HEK293T (cell line): ENCODE measurements around the gene TMEM132D.

Source experiments
- CTCF ChIA-PET: fragments of 350-600 bp; formaldehyde crosslinking; extraction: SDS; loops from one replicate; lab custom pipeline; 2021; ENCODE audit warnings: antibody characterized with exemption, inconsistent platforms; lab: Yijun Ruan, JAX
- POLR2A ChIA-PET: fragments of 350-600 bp; formaldehyde crosslinking; extraction: SDS; loops from one replicate; lab custom pipeline; 2020; ENCODE audit warnings: antibody characterized with exemption, inconsistent platforms; lab: Yijun Ruan, JAX
- DNase-seq: peaks from one replicate; pipeline ENCODE4 v3.0.0; 2012; ENCODE audit warnings: mixed read lengths; ENCODE audit errors: extremely low spot score
- ARNT ChIP-seq: fragments of 450-650 bp; IDR thresholded peaks from 2 replicates; pipeline ENCODE4 v1.6.1; 2017; ENCODE audit warnings: mild to moderate bottlenecking
- BHLHE40 ChIP-seq: fragments of 450-650 bp; IDR thresholded peaks from 2 replicates; pipeline ENCODE4 v1.6.1; 2016; ENCODE audit warnings: mild to moderate bottlenecking, moderate library complexity, borderline replicate concordance
- CTBP1 ChIP-seq: fragments of 450-650 bp; IDR thresholded peaks from 2 replicates; pipeline ENCODE4 v1.6.1; 2016; ENCODE audit warnings: borderline replicate concordance
- ELF4 ChIP-seq: fragments of 450-650 bp; IDR thresholded peaks from 2 replicates; pipeline ENCODE4 v1.6.1; 2017; ENCODE audit warnings: antibody characterized with exemption
- FOXA1 ChIP-seq: fragments of 450-650 bp; IDR thresholded peaks from 2 replicates; pipeline ENCODE4 v1.6.1; 2016; ENCODE audit warnings: mild to moderate bottlenecking
- FOXK2 ChIP-seq: fragments of 450-650 bp; IDR thresholded peaks from 2 replicates; pipeline ENCODE4 v1.6.1; 2016; ENCODE audit warnings: mild to moderate bottlenecking
- FOXM1 ChIP-seq: fragments of 450-650 bp; IDR thresholded peaks from 2 replicates; pipeline ENCODE4 v1.6.1; 2017; ENCODE audit warnings: mild to moderate bottlenecking, borderline replicate concordance
- HDGF ChIP-seq: fragments of 450-650 bp; IDR thresholded peaks from 2 replicates; pipeline ENCODE4 v1.6.1; 2017; ENCODE audit warnings: antibody characterized with exemption, borderline replicate concordance
- L3MBTL2 ChIP-seq: fragments of 450-650 bp; conservative IDR thresholded peaks from 2 replicates; pipeline ENCODE4 v1.6.1; 2016; ENCODE audit warnings: mild to moderate bottlenecking
- LEF1 ChIP-seq: fragments of 450-650 bp; IDR thresholded peaks from 2 replicates; pipeline ENCODE4 v1.6.1; 2017; ENCODE audit warnings: mild to moderate bottlenecking, borderline replicate concordance
- NFRKB ChIP-seq: fragments of 450-650 bp; IDR thresholded peaks from 2 replicates; pipeline ENCODE4 v1.6.1; 2016; ENCODE audit warnings: mild to moderate bottlenecking, moderate library complexity
- SP1 ChIP-seq: fragments of 450-650 bp; IDR thresholded peaks from 2 replicates; pipeline ENCODE4 v1.6.1; 2017
- SUZ12 ChIP-seq: fragments of 450-650 bp; IDR thresholded peaks from 2 replicates; pipeline ENCODE4 v1.6.1; 2016; ENCODE audit warnings: mild to moderate bottlenecking
- TARDBP ChIP-seq: fragments of 450-650 bp; IDR thresholded peaks from 2 replicates; pipeline ENCODE4 v1.6.1; 2016
- ZNF384 ChIP-seq: fragments of 450-650 bp; IDR thresholded peaks from 2 replicates; pipeline ENCODE4 v1.6.1; 2016
- TF ChIP-seq, protein P1 (sequence below): fragments of 450-650 bp; IDR thresholded peaks from 2 replicates; pipeline ENCODE4 v1.6.1; 2016

TMEM132D gene

DNA sequence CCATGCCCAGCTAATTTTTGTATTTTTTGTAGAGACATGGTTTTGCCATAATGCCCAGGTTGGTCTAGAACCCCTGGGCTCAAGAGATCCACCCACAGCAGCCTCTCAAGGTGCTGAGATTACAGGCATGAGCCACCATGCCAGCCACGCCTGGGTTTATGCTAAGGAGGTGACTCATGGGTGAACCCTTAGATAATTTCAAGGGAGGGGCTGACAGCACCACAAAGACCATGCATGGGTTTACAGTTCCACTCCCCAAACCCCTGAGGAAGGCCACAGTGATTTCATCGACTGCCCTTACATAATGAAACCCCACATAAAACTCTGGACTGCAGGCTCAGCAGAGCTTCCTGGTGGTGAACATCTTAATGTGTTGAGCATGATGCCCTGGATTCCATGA, 33.7 kb downstream of the TMEM132D start:
- no peak for TF ChIP-seq ARNT
- TF ChIP-seq HDGF: no peak
- no peak for TF ChIP-seq FOXK2
- no peak for TF ChIP-seq L3MBTL2
- no peak for TF ChIP-seq ELF4
- no peak for TF ChIP-seq FOXM1
- DNase-seq: no peak
- ChIA-PET POLR2A (no interaction called here), CTCF (no interaction called here)

- ChIA-PET CTCF (no interaction called here), POLR2A (no interaction called here)
- no peak for DNase-seq
- TF ChIP-seq, protein P1, sequence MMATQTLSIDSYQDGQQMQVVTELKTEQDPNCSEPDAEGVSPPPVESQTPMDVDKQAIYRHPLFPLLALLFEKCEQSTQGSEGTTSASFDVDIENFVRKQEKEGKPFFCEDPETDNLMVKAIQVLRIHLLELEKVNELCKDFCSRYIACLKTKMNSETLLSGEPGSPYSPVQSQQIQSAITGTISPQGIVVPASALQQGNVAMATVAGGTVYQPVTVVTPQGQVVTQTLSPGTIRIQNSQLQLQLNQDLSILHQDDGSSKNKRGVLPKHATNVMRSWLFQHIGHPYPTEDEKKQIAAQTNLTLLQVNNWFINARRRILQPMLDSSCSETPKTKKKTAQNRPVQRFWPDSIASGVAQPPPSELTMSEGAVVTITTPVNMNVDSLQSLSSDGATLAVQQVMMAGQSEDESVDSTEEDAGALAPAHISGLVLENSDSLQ: no peak
- TF ChIP-seq SUZ12 (no peak), FOXK2 (no peak), LEF1 (no peak), HDGF (no peak), L3MBTL2 (no peak), BHLHE40 (no peak), ARNT (no peak), CTBP1 (no peak)
Observed at GRCh38 chr12:129868575-129868974, 35.2 kb downstream of the TMEM132D start.

DNA sequence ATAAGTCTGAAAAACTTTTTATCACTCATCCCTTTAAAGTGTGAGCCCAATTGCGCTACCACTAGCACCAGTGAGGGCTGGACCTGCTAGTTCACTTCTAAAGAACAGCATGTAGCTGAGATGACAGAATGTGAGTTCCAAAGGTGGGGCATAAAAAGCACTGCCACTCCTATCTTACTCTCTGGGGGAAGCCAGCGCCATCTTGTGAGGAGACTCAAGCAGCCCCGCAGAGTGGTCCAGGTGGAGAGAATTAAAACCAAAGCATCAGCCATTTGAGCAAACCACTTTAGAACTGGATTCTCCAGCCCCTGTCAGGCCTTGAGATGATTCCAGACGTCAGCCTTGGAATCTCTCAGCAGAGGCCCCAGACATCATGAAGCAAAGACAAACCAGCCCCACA, 39.9 kb downstream of the TMEM132D start:
- ChIA-PET POLR2A (no interaction called here), CTCF (no interaction called here)
- TF ChIP-seq BHLHE40 (no peak), FOXM1 (no peak), TARDBP (no peak), NFRKB (no peak), FOXK2 (no peak), LEF1 (no peak), CTBP1 (no peak), SP1 (no peak), ELF4 (no peak), ZNF384 (no peak), L3MBTL2 (no peak), SUZ12 (no peak), FOXA1 (no peak)
- TF ChIP-seq, protein P1: no peak
- no peak for DNase-seq

DNA sequence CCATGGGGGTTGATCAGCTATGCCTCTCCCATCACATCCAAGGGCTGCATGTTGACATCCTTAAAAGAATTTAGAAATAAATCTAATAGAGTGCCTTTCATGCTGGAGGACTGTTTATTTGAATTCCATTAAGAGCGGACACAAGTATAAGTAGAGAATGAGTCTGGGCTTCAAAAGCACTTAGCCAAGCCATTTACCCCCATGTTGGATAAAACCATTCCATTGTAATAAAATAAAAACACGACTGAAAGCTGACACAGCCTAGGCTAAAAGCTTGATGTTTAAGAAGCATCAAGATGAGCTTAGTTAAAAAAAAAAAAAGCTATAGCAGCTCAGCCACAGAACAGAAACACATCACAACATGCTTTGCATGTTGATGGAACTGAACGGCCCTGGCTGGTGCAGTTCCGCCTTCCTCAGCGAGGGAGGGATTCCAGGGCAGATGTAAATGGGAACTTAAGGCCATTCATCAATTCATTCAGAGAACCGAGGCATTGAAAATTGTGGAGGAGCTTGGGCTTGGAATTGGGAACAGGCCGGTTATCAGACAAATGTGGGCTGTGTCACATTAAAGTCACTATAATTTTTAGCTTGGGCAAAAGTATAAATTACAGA, 41.2 kb downstream of the TMEM132D start:
- CTCF ChIA-PET: no interaction called here
- POLR2A ChIA-PET: no interaction called here
- TF ChIP-seq BHLHE40: no peak
- TF ChIP-seq L3MBTL2: no peak
- TF ChIP-seq FOXA1: no peak
- TF ChIP-seq LEF1: no peak
- DNase-seq: no peak

GRCh38 chr12:129861951-129862350, 41.9 kb downstream of the TMEM132D start:
- no peak for DNase-seq
- POLR2A ChIA-PET: no interaction called here
- TF ChIP-seq, protein P1: no peak
- TF ChIP-seq FOXA1: no peak
- TF ChIP-seq CTBP1: no peak
- TF ChIP-seq HDGF: no peak
- no peak for TF ChIP-seq FOXK2
- TF ChIP-seq ELF4: no peak
- no peak for TF ChIP-seq SUZ12
- TF ChIP-seq FOXM1: no peak
- TF ChIP-seq SP1: no peak
- TF ChIP-seq ZNF384: no peak
- no peak for TF ChIP-seq ARNT
- TF ChIP-seq NFRKB: no peak
- TF ChIP-seq L3MBTL2: no peak
- TF ChIP-seq BHLHE40: no peak
- TF ChIP-seq TARDBP: no peak
- no peak for TF ChIP-seq LEF1
- CTCF ChIA-PET: no interaction called here

GRCh38 chr12:129854591-129854990, 49.2 kb downstream of the TMEM132D start:
- TF ChIP-seq SUZ12 (no peak), SP1 (no peak), NFRKB (no peak), L3MBTL2 (no peak), FOXM1 (no peak), HDGF (no peak), BHLHE40 (no peak), FOXK2 (no peak), ZNF384 (no peak), TARDBP (no peak), ELF4 (no peak), ARNT (no peak), CTBP1 (no peak), LEF1 (no peak), FOXA1 (no peak)
- TF ChIP-seq, protein P1: no peak
- no peak for DNase-seq
- POLR2A ChIA-PET: no interaction called here
- CTCF ChIA-PET: no interaction called here
